Ureter (tissue), 1 donor: ENCODE data around the gene PLEKHG7. TPM values are rescaled to one million over a fixed set of nuclear protein-coding genes. Genes with fewer than 3 reads are reported as not detected.
"Not testable (repeated sequence)": the region's sequence is repeated elsewhere in the genome, so short reads cannot be mapped to it uniquely, and the experiment has no call there.

Experiments
- DNase-seq: peaks from one replicate; pipeline ENCODE4 v3.0.0-alpha.2; 2020; ENCODE audit warnings: low spot score
- total RNA-seq: library from RNA; stranded (reverse); gene quantifications from one replicate; pipeline ENCODE4 v1.2.4, GENCODE V29; 2023
- donor health status: DM: yes; HTN: yes; CAD: no.

The PLEKHG7 gene
- 4.2 TPM for total RNA-seq

- no peak for DNase-seq
Observed at GRCh38 chr12:92702754-92703679, at the start of gene PLEKHG7. PLEKHG7 (plus strand) TSS chr12:92702989; CDS start chr12:92706632, 3,643 bp downstream.

DNA sequence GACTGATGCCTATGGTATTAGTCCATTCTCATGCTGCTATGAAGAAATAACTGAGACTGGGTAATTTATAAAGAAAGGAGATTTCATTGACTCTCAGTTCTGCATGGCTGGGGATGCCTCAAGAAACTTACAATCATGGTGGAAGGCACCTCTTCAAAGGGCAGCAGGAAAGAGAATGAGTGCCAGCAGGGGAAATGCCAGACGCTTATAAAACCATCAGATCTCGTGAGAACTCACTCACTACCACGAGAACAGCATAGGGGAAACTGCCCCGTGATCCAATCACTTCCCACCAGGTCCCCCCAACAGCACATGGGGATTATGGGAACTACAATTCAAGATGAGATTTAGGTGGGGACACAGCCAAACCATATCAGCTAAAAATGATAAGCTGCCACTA, 48.5 kb upstream of the PLEKHG7 start:
- not testable (repeated sequence) for DNase-seq

DNA sequence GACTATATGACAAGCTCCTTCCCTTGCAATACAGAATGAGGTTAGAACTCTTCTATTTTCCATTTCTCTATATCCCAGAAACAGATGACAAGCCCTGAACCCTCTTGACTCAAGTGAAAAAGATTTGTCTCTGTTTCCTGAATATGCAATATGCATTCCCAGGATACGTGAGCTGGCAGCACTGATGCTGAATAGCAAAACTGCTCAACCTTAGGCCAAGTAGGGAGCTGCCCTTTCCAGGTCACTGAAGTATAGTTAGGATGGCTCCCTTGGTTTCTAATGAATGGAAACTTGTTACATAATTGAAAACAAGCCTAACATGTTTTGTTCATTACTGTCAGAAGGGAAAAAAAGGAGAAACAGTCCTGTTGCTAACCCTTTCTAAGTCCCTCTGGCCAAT, 47.9 kb upstream of the PLEKHG7 start:
- no peak for DNase-seq

GRCh38 chr12:92656911-92657310, 45.9 kb upstream of the PLEKHG7 start:
- DNase-seq = no peak

DNA sequence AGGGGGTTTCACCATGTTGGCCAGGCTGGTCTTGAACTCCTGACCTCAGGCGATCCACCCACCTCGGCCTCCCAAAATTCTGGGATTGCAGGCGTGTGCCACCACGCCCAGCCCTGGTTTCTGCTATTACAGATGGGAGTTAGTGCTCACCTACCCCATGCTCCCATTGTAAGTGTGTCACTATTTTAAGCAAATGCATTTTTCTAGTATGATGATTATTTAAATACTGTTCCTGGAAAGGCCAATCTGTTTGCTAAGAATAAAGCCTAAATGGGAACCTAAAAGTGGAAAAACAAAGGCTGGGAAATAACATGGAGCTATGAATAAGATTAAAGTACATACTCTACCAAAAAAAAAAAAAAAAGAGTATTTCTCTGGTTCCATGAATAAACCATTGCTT, 45.0 kb upstream of the PLEKHG7 start:
- DNase-seq = no peak

DNA sequence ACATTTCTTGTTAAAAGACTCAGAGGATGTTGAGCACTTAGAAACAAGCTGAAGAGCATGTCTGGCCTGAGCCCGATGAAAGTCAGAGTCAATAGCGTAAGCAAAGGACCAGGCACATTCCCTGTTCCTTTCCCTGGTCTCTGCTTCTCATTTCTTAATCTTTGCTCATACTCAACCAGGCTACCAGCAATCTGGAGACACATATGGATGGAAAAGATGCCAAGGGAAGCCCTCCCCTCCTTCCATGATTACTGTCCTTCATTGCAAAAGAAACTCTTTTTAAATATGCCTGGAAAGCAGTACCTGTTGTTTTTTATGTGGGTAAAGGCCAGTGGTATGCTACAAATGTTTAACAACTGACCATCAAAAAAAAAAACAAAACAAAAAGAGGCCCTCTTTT, 44.2 kb upstream of the PLEKHG7 start:
- DNase-seq = no peak

GRCh38 chr12:92661269-92661668, 41.5 kb upstream of the PLEKHG7 start:
- no peak for DNase-seq

DNA sequence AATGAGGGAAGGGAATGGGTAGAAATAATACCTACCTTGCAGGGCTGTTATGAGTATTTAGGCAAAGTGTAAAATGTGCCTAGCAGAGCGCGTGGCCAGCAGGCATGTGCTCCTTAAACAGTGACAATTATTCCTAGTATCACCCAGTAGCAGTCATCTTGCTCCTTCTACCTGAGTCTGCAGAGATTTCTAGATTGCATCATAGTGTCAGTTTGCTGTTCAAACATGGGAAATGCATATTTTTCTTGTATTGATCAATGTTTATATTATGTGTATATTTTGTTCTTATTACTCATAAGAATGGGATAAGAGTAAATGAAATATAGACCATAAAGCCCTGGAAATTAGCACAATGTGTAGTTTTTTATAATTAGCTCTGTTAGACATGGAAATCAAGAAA, 37.3 kb upstream of the PLEKHG7 start:
- no peak for DNase-seq

- DNase-seq = no peak
Observed at GRCh38 chr12:92668739-92669138, 34.0 kb upstream of the PLEKHG7 start.

DNA sequence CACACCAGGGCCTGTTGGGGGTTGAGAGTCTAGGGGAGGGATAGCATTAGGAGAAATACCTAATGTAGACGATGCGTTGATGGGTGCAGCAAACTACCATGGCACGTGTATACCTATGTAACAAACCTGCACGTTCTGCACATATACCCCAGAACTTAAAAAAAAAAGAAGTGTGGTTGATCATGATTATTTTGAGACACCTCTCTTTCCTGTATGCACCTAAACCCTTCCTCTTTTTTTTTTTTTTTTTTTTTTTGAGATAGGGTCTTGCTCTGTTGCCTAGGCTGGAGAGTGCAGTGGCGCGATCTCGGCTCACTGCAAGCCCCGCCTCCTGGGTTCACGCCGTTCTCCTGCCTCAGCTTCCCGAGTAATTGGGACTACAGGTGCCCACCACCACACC, 31.3 kb upstream of the PLEKHG7 start:
- not testable (repeated sequence) for DNase-seq

GRCh38 chr12:92673756-92674155, 29.0 kb upstream of the PLEKHG7 start:
- DNase-seq = no peak

GRCh38 chr12:92674500-92674899, 28.3 kb upstream of the PLEKHG7 start:
- DNase-seq = no peak

GRCh38 chr12:92675092-92675865, 27.5 kb upstream of the PLEKHG7 start:
- DNase-seq = no peak

- DNase-seq = no peak
Observed at GRCh38 chr12:92676710-92677109, 26.1 kb upstream of the PLEKHG7 start.

GRCh38 chr12:92690601-92691000, 12.2 kb upstream of the PLEKHG7 start:
- DNase-seq = no peak

DNA sequence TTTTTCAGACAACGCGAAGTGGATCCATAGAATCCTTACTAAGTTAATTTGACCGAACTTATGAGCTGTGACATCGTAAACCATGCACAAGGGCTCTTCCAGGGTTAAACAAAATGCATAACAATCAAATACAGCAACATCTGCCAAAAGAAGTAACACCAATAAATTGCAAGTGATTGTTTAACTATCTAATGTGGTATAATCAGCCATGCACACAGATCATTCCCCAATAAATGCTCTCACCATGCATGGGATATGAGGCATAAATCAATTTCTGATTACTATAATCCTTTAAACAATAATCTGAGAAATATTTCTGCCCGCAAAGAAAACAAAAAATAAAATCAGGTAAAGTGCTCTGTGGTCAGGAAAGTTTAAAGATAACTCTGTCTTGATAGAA, 7.7 kb upstream of the PLEKHG7 start:
- DNase-seq = no peak

GRCh38 chr12:92695577-92695976, 7.2 kb upstream of the PLEKHG7 start:
- no peak for DNase-seq

GRCh38 chr12:92696216-92696615, 6.6 kb upstream of the PLEKHG7 start:
- no peak for DNase-seq

- DNase-seq = no peak
Observed at GRCh38 chr12:92698474-92698873, 4.3 kb upstream of the PLEKHG7 start.

- no peak for DNase-seq
Observed at GRCh38 chr12:92701441-92701840, 1.3 kb upstream of the PLEKHG7 start.

GRCh38 chr12:92703786-92704185, 997 bp downstream of the PLEKHG7 start:
- DNase-seq = no peak

DNA sequence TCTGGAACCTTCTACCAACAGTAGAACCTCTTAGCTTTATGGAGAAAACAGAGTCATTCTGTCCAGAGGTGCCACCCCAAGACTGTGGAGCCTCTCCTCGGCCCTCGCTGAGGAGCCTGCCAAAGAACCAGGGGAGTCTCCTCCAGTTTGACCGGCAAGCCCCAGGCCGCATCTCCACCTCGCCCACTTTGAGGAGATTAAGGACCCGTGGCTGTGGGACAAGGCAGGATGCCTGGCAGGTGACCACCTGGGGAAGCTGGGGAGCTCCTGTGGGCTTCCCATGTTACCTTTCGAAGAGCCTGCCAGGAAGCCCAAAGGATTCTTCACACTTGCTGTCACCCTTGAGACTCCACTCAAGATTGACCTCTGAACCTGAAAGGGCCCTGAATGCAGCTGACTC, 3.8 kb downstream of the PLEKHG7 start:
- DNase-seq = no peak

DNA sequence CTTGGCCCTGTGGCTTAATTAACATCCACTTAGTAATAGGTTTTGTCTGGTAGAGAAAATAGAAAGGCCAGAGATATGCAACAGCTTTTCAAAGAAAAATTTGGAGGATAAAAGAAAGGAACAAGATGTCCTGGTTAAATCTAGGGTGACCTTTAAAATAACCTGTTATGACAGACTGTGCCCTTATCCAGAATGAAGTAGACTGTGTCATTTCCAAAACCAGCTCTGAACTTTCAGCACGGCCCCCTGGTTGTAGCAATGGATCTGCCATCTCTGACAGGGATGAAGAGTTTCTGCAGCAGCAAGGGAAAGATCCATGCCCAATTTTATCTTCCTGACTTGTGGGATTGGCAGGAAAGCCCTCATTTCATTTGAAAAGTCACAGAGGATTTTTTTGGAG, 5.1 kb downstream of the PLEKHG7 start:
- no peak for DNase-seq
